DOHH2 (cell line): Measurements from ENCODE around the gene SMARCD2.

Source experiments
- H3F3A ChIP-seq: fragments of 200-600 bp; sonication (generic), shearing (Covaris generic); 2 replicates; pipeline ENCODE4 v1.6.0; 2016; ENCODE audit warnings: antibody characterized with exemption, mild to moderate bottlenecking; ENCODE audit not compliant: control insufficient read depth, insufficient read depth
- H3K27ac ChIP-seq: fragments of 200-600 bp; sonication (generic); 2 replicates; pipeline ENCODE4 v1.5.1; 2014; ENCODE audit warnings: low read depth, mild to moderate bottlenecking, low read length, moderate library complexity
- H3K27me3 ChIP-seq: fragments of 200-600 bp; sonication (generic); 2 replicates; pipeline ENCODE4 v1.6.1; 2014; ENCODE audit warnings: mild to moderate bottlenecking, low read length, mixed read lengths; ENCODE audit not compliant: control insufficient read depth
- H3K36me3 ChIP-seq: fragments of 200-600 bp; sonication (generic); 2 replicates; pipeline ENCODE4 v1.6.1; 2014; ENCODE audit warnings: mild to moderate bottlenecking, low read length, moderate library complexity, mixed read lengths; ENCODE audit not compliant: control insufficient read depth
- H3K4me1 ChIP-seq: fragments of 200-600 bp; sonication (generic); 2 replicates; pipeline ENCODE4 v1.6.1; 2014; ENCODE audit warnings: mild to moderate bottlenecking, low read length, mixed read lengths; ENCODE audit not compliant: control insufficient read depth
- H3K4me2 ChIP-seq: fragments of 200-600 bp; sonication (generic); 2 replicates; pipeline ENCODE4 v1.6.0; 2014; ENCODE audit warnings: mild to moderate bottlenecking, low read length, moderate library complexity
- H3K4me3 ChIP-seq: fragments of 200-600 bp; sonication (generic); 2 replicates; pipeline ENCODE4 v1.5.1; 2014; ENCODE audit warnings: mild to moderate bottlenecking, low read length, mixed read lengths
- H3K79me2 ChIP-seq: fragments of 200-600 bp; sonication (generic); 2 replicates; pipeline ENCODE4 v1.6.1; 2014; ENCODE audit warnings: mild to moderate bottlenecking, low read length, mixed read lengths; ENCODE audit not compliant: control insufficient read depth
- H3K9me2 ChIP-seq: fragments of 200-600 bp; sonication (generic); replicated peaks from 2 replicates; pipeline ENCODE4 v1.6.1; 2014; ENCODE audit warnings: mild to moderate bottlenecking, low read length, mixed read lengths; ENCODE audit not compliant: control insufficient read depth
- H3K9me3 ChIP-seq: fragments of 200-600 bp; sonication (generic); 2 replicates; pipeline ENCODE4 v1.6.1; 2014; ENCODE audit warnings: antibody characterized with exemption, low read length, mixed read lengths; ENCODE audit not compliant: control insufficient read depth, insufficient read depth
- H4K20me1 ChIP-seq: fragments of 200-600 bp; sonication (generic); 2 replicates; pipeline ENCODE4 v1.6.0; 2014; ENCODE audit warnings: low read depth, mild to moderate bottlenecking, antibody characterized with exemption, low read length, moderate library complexity; ENCODE audit not compliant: control insufficient read depth, insufficient read depth
- CTCF ChIP-seq: fragments of 200-600 bp; sonication (generic); IDR thresholded peaks from one replicate; pipeline ENCODE4 v1.5.1; 2014; ENCODE audit warnings: antibody characterized with exemption, mild to moderate bottlenecking, low read depth, low read length; ENCODE audit not compliant: poor library complexity, severe bottlenecking
- EZH2phosphoT487 ChIP-seq: fragments of 200-600 bp; sonication (generic); IDR thresholded peaks from 2 replicates; pipeline ENCODE4 v1.6.1; 2017; ENCODE audit warnings: borderline replicate concordance, mild to moderate bottlenecking, antibody characterized with exemption, low read length, moderate library complexity, mixed read lengths

The SMARCD2 gene

DNA sequence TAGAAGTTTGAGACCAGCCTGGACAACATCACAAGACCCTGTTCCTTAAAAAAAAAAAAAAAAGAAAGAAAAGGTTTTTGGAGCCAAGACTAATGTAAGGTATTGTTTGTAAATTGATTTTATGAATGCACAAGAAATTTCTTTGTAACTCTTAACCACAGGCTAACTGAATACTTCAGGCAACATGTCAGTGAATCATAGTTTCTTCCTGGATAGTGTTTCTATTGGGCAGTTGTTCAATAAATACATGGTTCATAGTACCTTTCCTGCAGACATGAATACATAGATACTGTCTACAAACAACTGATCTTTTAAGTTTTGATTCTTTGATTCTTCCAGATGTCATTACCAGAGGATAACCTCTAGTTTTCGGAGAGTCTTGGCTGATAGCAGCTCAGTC lies 56.9 kb downstream of the SMARCD2 start:
- Histone ChIP-seq H3K36me3 (peaks cover 94% of the 10 kb centered on the region), H3K27ac (no peak overlapping the region), H4K20me1 (peaks cover 18% of the 10 kb centered on the region)

GRCh38 chr17:63783522-63783921 lies 59.0 kb downstream of the SMARCD2 start:
- Histone ChIP-seq H3K9me3 (no peaks in the 10 kb centered on the region), H3K79me2 (peaks cover 98% of the 10 kb centered on the region), H3K4me3 (no peak overlapping the region), H3K4me1 (peaks cover 20% of the 10 kb centered on the region), H3K27ac (no peak overlapping the region), H3K4me2 (no peak overlapping the region), H3F3A (0 out of 2 replicates have a peak, but pooled peaks cover 3% of the 10 kb centered on the region), H3K36me3 (peaks cover 94% of the 10 kb centered on the region), H3K27me3 (no peaks in the 10 kb centered on the region), H4K20me1 (peaks cover 27% of the 10 kb centered on the region), H3K9me2 (no peaks in the 10 kb centered on the region)
- TF ChIP-seq CTCF = no peak
- TF ChIP-seq EZH2phosphoT487 = no peak

More for the DNA sequence above, 56.9 kb downstream of the SMARCD2 start:
- H3K79me2 ChIP-seq = peaks cover 97% of the 10 kb centered on the region
- no peak overlapping the region for H3K4me2 ChIP-seq
- no peaks in the 10 kb centered on the region for H3K9me3 ChIP-seq
- no peaks in the 10 kb centered on the region for H3K9me2 ChIP-seq
- H3K27me3 ChIP-seq = no peaks in the 10 kb centered on the region
- no peak overlapping the region for H3K4me3 ChIP-seq
- 0 out of 2 replicates have a peak, but pooled peaks cover 3% of the 10 kb centered on the region for H3F3A ChIP-seq
- no peak for TF ChIP-seq CTCF
- no peak for TF ChIP-seq EZH2phosphoT487
- H3K4me1 ChIP-seq = peaks cover 10% of the 10 kb centered on the region
